H9 (cell line): Measurements from ENCODE around the gene FLT3LG. TPM values are rescaled to one million over a fixed set of nuclear protein-coding genes. Genes with fewer than 3 reads are reported as not detected.

Experiments used
- DNase-seq: peaks from one replicate; pipeline ENCODE4 v3.0.0-alpha.2; 2017
- H2AFZ ChIP-seq: one replicate; pipeline ENCODE4 v1.6.1; 2013; ENCODE audit warnings: mild to moderate bottlenecking, low read length, control low read depth, moderate library complexity
- H2AK5ac ChIP-seq: 2 replicates; pipeline ENCODE4 v1.6.1; 2013; ENCODE audit warnings: low read length, control low read depth, mixed read lengths; ENCODE audit not compliant: insufficient read length
- H2BK120ac ChIP-seq: one replicate; pipeline ENCODE4 v1.6.1; 2013; ENCODE audit warnings: low read depth, mild to moderate bottlenecking, low read length, control low read depth, inconsistent platforms; ENCODE audit not compliant: poor library complexity, severe bottlenecking
- H2BK12ac ChIP-seq: 2 replicates; pipeline ENCODE4 v1.6.1; 2013; ENCODE audit warnings: low read length, control low read depth, mixed read lengths, low read depth; ENCODE audit not compliant: insufficient read length
- H2BK15ac ChIP-seq: 2 replicates; pipeline ENCODE4 v1.6.1; 2013; ENCODE audit warnings: low read depth, low read length, control low read depth
- H2BK20ac ChIP-seq: one replicate; pipeline ENCODE4 v1.6.1; 2013; ENCODE audit warnings: low read depth, mild to moderate bottlenecking, low read length, control low read depth, inconsistent platforms; ENCODE audit not compliant: poor library complexity, severe bottlenecking
- H2BK5ac ChIP-seq: 2 replicates; pipeline ENCODE4 v1.6.1; 2013; ENCODE audit warnings: low read length, control low read depth, mixed read lengths; ENCODE audit not compliant: insufficient read length
- H3K14ac ChIP-seq: 2 replicates; pipeline ENCODE4 v1.6.1; 2013; ENCODE audit warnings: low read length, control low read depth; ENCODE audit not compliant: insufficient read depth
- H3K18ac ChIP-seq: 2 replicates; pipeline ENCODE4 v1.6.1; 2013; ENCODE audit warnings: low read depth, mild to moderate bottlenecking, mixed read lengths, low read length, control low read depth; ENCODE audit not compliant: insufficient read length
- H3K23ac ChIP-seq: 2 replicates; pipeline ENCODE4 v1.6.1; 2013; ENCODE audit warnings: low read length, control low read depth, mixed read lengths, low read depth; ENCODE audit not compliant: insufficient read length
- H3K23me2 ChIP-seq: 2 replicates; pipeline ENCODE4 v1.6.1; 2013; ENCODE audit warnings: low read depth, mild to moderate bottlenecking, mixed read lengths, low read length, control low read depth; ENCODE audit not compliant: insufficient read length, poor library complexity, severe bottlenecking
- H3K27ac ChIP-seq: 2 replicates; pipeline ENCODE4 v1.5.1; 2013; ENCODE audit warnings: low read length, control low read depth, mixed read lengths, low read depth; ENCODE audit not compliant: insufficient read length
- H3K27me3 ChIP-seq: 2 replicates; pipeline ENCODE4 v1.6.1; 2013; ENCODE audit warnings: low read length, control low read depth, inconsistent platforms; ENCODE audit not compliant: insufficient read depth
- H3K4ac ChIP-seq: 2 replicates; pipeline ENCODE4 v1.6.1; 2013; ENCODE audit warnings: low read depth, mild to moderate bottlenecking, control low read depth, inconsistent platforms, low read length, moderate library complexity
- H3K4me1 ChIP-seq: 2 replicates; pipeline ENCODE4 v1.6.1; 2013; ENCODE audit warnings: low read length, control low read depth, inconsistent platforms; ENCODE audit not compliant: insufficient read depth
- H3K4me2 ChIP-seq: 2 replicates; pipeline ENCODE4 v1.6.1; 2013; ENCODE audit warnings: low read length, control low read depth, mixed read lengths; ENCODE audit not compliant: insufficient read length, insufficient read depth
- H3K56ac ChIP-seq: 2 replicates; pipeline ENCODE4 v1.6.1; 2013; ENCODE audit warnings: low read depth, mild to moderate bottlenecking, mixed read lengths, low read length, control low read depth; ENCODE audit not compliant: insufficient read length
- H3K79me1 ChIP-seq: 2 replicates; pipeline ENCODE4 v1.6.1; 2013; ENCODE audit warnings: low read depth, mild to moderate bottlenecking, moderate library complexity, low read length, control low read depth, inconsistent platforms; ENCODE audit not compliant: insufficient read depth, poor library complexity, severe bottlenecking
- H3K79me2 ChIP-seq: 2 replicates; pipeline ENCODE4 v1.6.1; 2013; ENCODE audit warnings: low read length, control low read depth, inconsistent platforms; ENCODE audit not compliant: insufficient read depth
- H3K9ac ChIP-seq: 2 replicates; pipeline ENCODE4 v1.6.1; 2013; ENCODE audit warnings: low read length, control low read depth, mixed read lengths; ENCODE audit not compliant: insufficient read length; ENCODE audit errors: extremely low read depth
- H3K9me3 ChIP-seq: one replicate; pipeline ENCODE4 v1.6.1; 2013; ENCODE audit warnings: low read depth, low read length, inconsistent platforms; ENCODE audit not compliant: control insufficient read depth
- H3T11ph ChIP-seq: one replicate; pipeline ENCODE4 v1.6.1; 2013; ENCODE audit warnings: mild to moderate bottlenecking, low read length, control low read depth, inconsistent platforms
- H4K20me1 ChIP-seq: one replicate; pipeline ENCODE4 v1.6.1; 2013; ENCODE audit not compliant: control insufficient read depth, insufficient read length, insufficient read depth
- H4K5ac ChIP-seq: 2 replicates; pipeline ENCODE4 v1.6.1; 2013; ENCODE audit warnings: low read depth, mild to moderate bottlenecking, mixed read lengths, low read length, control low read depth; ENCODE audit not compliant: insufficient read length
- H4K8ac ChIP-seq: replicated peaks from 2 replicates; pipeline ENCODE4 v1.6.1; 2013; ENCODE audit warnings: low read length, control low read depth, mixed read lengths, low read depth; ENCODE audit not compliant: insufficient read length
- H4K91ac ChIP-seq: 2 replicates; pipeline ENCODE4 v1.6.1; 2013; ENCODE audit warnings: low read depth, mild to moderate bottlenecking, moderate library complexity, mixed read lengths, low read length, control low read depth; ENCODE audit not compliant: insufficient read length
- H3K27ac Mint-ChIP-seq, 3 experiments: 2 replicates in 2 of 3; 3 replicates in 1 of 3; pipeline ENCODE4 v1.8.0; 2020 to 2021; ENCODE audit warnings: mixed read lengths in 3 of 3, mild to moderate bottlenecking in 1 of 3, moderate library complexity in 1 of 3
- H3K27me3 Mint-ChIP-seq: 2 replicates; pipeline ENCODE4 v1.8.0; 2021; ENCODE audit warnings: low read depth, mild to moderate bottlenecking, moderate library complexity, mixed read lengths
- H3K36me3 Mint-ChIP-seq, 3 experiments: 2 replicates in 2 of 3; 3 replicates in 1 of 3; pipeline ENCODE4 v1.8.0; 2020 to 2021; ENCODE audit warnings: low read depth in 3 of 3, mixed read lengths in 3 of 3; ENCODE audit not compliant: insufficient read depth in 1 of 3
- H3K4me1 Mint-ChIP-seq, 2 experiments: 2 replicates each; pipeline ENCODE4 v1.8.0; 2020; ENCODE audit warnings: mixed read lengths in 2 of 2
- H3K4me3 Mint-ChIP-seq, 2 experiments: 2 replicates in 1 of 2; 3 replicates in 1 of 2; pipeline ENCODE4 v1.8.0; 2020 to 2021; ENCODE audit warnings: mild to moderate bottlenecking in 2 of 2, mixed read lengths in 2 of 2, moderate library complexity in 1 of 2
- H3K9me3 Mint-ChIP-seq, 2 experiments: 2 replicates in 1 of 2; 3 replicates in 1 of 2; pipeline ENCODE4 v1.8.0; 2020; ENCODE audit warnings: mild to moderate bottlenecking in 2 of 2, mixed read lengths in 2 of 2, moderate library complexity in 1 of 2
- CTCF ChIP-seq: fragments of 200-600 bp; sonication (generic); conservative IDR thresholded peaks from 3 replicates; pipeline ENCODE4 v1.8.0; 2021; ENCODE audit warnings: antibody characterized with exemption, mild to moderate bottlenecking
- WGBS: extraction: QIAGEN DNeasy Blood & Tissue Kit; methylation state at CpG from one replicate; pipeline ENCODE4 v1.1.7; 2013; ENCODE audit warnings: missing lambda C conversion rate, low lambda C conversion rate, mixed read lengths; ENCODE audit not compliant: insufficient read length; ENCODE audit errors: extremely low coverage; 5-methylcytosine and 5-hydroxymethylcytosine counted together
- total RNA-seq: library from RNA; stranded (reverse); gene quantifications from 2 replicates; pipeline ENCODE4 v1.2.1, GENCODE V29; 2021

FLT3LG gene
- total RNA-seq, 1 experiment from 2014 or later: 2.1 TPM

GRCh38 chr19:49434907-49435583 lies 39.0 kb upstream of the FLT3LG start:
- peak overlapping the region in 1 of 2 experiments; percentile 63; a peak in 3 of 5 replicates for H3K4me3 Mint-ChIP-seq
- H3K56ac ChIP-seq: no peak overlapping the region
- no peak overlapping the region for H4K8ac ChIP-seq
- H3K14ac ChIP-seq: no peak overlapping the region
- no peaks in the 10 kb centered on the region for H3K79me1 ChIP-seq
- peaks cover 21 to 66% of the 10 kb centered on the region in 2 experiments for H3K4me1 Mint-ChIP-seq
- no peaks in the 10 kb centered on the region for H3K4me1 ChIP-seq
- no peaks in the 10 kb centered on the region for H4K20me1 ChIP-seq
- H3K79me2 ChIP-seq: no peaks in the 10 kb centered on the region
- H3T11ph ChIP-seq: no peak overlapping the region
- no peak overlapping the region for H3K27ac ChIP-seq
- H3K9ac ChIP-seq: no peak overlapping the region
- peak overlapping the region in 1 of 3 experiments; percentile 69; a peak in 2 of 7 replicates for H3K27ac Mint-ChIP-seq
- WGBS: no CpG with 5 or more reads among the region's 18 CpGs
- no peak overlapping the region for H2AK5ac ChIP-seq
- no peak overlapping the region for H2BK5ac ChIP-seq
- DNase-seq: no peak
- H3K27me3 ChIP-seq: peaks cover 28% of the 10 kb centered on the region; the same call in 1 of the 2 replicates
- no peak overlapping the region for H2AFZ ChIP-seq
- TF ChIP-seq CTCF: no peak
- H3K9me3 Mint-ChIP-seq: peaks cover 4 to 8% of the 10 kb centered on the region in 2 experiments; a peak in 3 of 5 replicates
- no peak overlapping the region for H3K4me2 ChIP-seq
- no peak overlapping the region for H2BK20ac ChIP-seq
- no peak overlapping the region for H4K91ac ChIP-seq
- H3K27me3 Mint-ChIP-seq: peaks cover 86% of the 10 kb centered on the region
- no peak overlapping the region for H2BK120ac ChIP-seq
- no peak overlapping the region for H2BK12ac ChIP-seq
- no peak overlapping the region for H4K5ac ChIP-seq
- peaks cover 6% of the 10 kb centered on the region for H3K23me2 ChIP-seq
- H2BK15ac ChIP-seq: no peak overlapping the region
- H3K9me3 ChIP-seq: no peaks in the 10 kb centered on the region
- H3K36me3 Mint-ChIP-seq: peaks cover 3 to 15% (median 6%) of the 10 kb centered on the region in 3 experiments
- no peak overlapping the region for H3K23ac ChIP-seq
- H3K4ac ChIP-seq: no peak overlapping the region
- H3K18ac ChIP-seq: no peak overlapping the region
